ENCODE measurements around the gene MEGF11.

MEGF11 gene

GRCh38 chr15:65851981-65852380 lies 401.6 kb downstream of the MEGF11 start:
- no peaks in the 10 kb centered on the region for H3K9me3 ChIP-seq (ENCODE audit: control insufficient read depth, low read depth, low read length)
- H3K4me3 ChIP-seq (ENCODE audit: low read length) = no peak overlapping the region
- no peak overlapping the region for H3K9ac ChIP-seq (ENCODE audit: low read length)
- H3K4me1 ChIP-seq (ENCODE audit: control insufficient read depth, low read depth, low read length) = no peaks in the 10 kb centered on the region
- H3K27ac ChIP-seq (ENCODE audit: low read length) = no peak overlapping the region
- no peaks in the 10 kb centered on the region for H3K27me3 ChIP-seq (ENCODE audit: control insufficient read depth, insufficient read depth, low read length)
- H3K36me3 ChIP-seq (ENCODE audit: control insufficient read depth, low read depth, low read length) = no peaks in the 10 kb centered on the region

- no peak overlapping the region for H3K27ac ChIP-seq (ENCODE audit: low read length)
- H3K4me3 ChIP-seq (ENCODE audit: low read length) = no peak overlapping the region
- H3K4me1 ChIP-seq (ENCODE audit: control insufficient read depth, low read depth, low read length) = no peaks in the 10 kb centered on the region
- no peaks in the 10 kb centered on the region for H3K9me3 ChIP-seq (ENCODE audit: control insufficient read depth, low read depth, low read length)
- H3K36me3 ChIP-seq (ENCODE audit: control insufficient read depth, low read depth, low read length) = no peaks in the 10 kb centered on the region
- no peaks in the 10 kb centered on the region for H3K27me3 ChIP-seq (ENCODE audit: control insufficient read depth, insufficient read depth, low read length)
- H3K9ac ChIP-seq (ENCODE audit: low read length) = no peak overlapping the region
These were observed 405.6 kb downstream of the MEGF11 start for GRCh38 chr15:65847989-65848388.

GRCh38 chr15:65845826-65846519 lies 407.6 kb downstream of the MEGF11 start:
- Histone ChIP-seq H3K27me3 (ENCODE audit: control insufficient read depth, insufficient read depth, low read length) (no peaks in the 10 kb centered on the region), H3K27ac (ENCODE audit: low read length) (no peak overlapping the region), H3K4me3 (ENCODE audit: low read length) (no peak overlapping the region), H3K4me1 (ENCODE audit: control insufficient read depth, low read depth, low read length) (no peaks in the 10 kb centered on the region), H3K9me3 (ENCODE audit: control insufficient read depth, low read depth, low read length) (no peaks in the 10 kb centered on the region), H3K9ac (ENCODE audit: low read length) (no peak overlapping the region), H3K36me3 (ENCODE audit: control insufficient read depth, low read depth, low read length) (no peaks in the 10 kb centered on the region)

All from iPS-18a (cell line).